IMR-90 (cell line): Measurements from ENCODE around the gene PDE11A. TPM values are rescaled to one million over a fixed set of nuclear protein-coding genes. Genes with fewer than 3 reads are reported as not detected.

Experiments used
- ATAC-seq: fragments of 200-7000 bp; cut with Tn5 transposase; 2 replicates; pipeline ENCODE4 v1.9.1; 2020; ENCODE audit warnings: low read depth, mild to moderate bottlenecking, moderate library complexity
- BruUV-seq: library from RNA; stranded (reverse); fragments of 400-500 nt; replicated peaks from 2 replicates; lab custom pipeline; 2021; lab: Mats Ljungman, UMichigan
- CTCF ChIA-PET: fragments of 300-600 bp; formaldehyde crosslinking; extraction: SDS; loops from one replicate; lab custom pipeline; 2021; ENCODE audit warnings: antibody characterized with exemption; lab: Yijun Ruan, JAX
- POLR2A ChIA-PET: fragments of 300-600 bp; sonication (Branson Sonifier 250); formaldehyde crosslinking; loops from one replicate; lab custom pipeline; 2022; ENCODE audit warnings: antibody characterized with exemption; ENCODE audit not compliant: unreplicated experiment; lab: Charles Lee
- DNase-seq: peaks from one replicate; pipeline ENCODE4 v3.0.0; 2013
- H2AFZ ChIP-seq: replicated peaks from 2 replicates; pipeline ENCODE3; 2013; ENCODE audit warnings: low read length, mild to moderate bottlenecking; ENCODE audit not compliant: poor library complexity
- H2AK5ac ChIP-seq: 2 replicates; pipeline ENCODE4 v1.6.1; 2013; ENCODE audit warnings: low read depth, low read length, inconsistent platforms
- H2AK9ac ChIP-seq: replicated peaks from 2 replicates; pipeline ENCODE3; 2013; ENCODE audit warnings: mild to moderate bottlenecking, low read depth, low read length, moderate library complexity; ENCODE audit not compliant: poor library complexity
- H2BK120ac ChIP-seq: 2 replicates; pipeline ENCODE4 v1.6.1; 2013; ENCODE audit warnings: low read depth, low read length, inconsistent platforms
- H2BK15ac ChIP-seq: 3 replicates; pipeline ENCODE4 v1.6.1; 2013; ENCODE audit warnings: low read depth, low read length, inconsistent platforms
- H2BK20ac ChIP-seq: 2 replicates; pipeline ENCODE4 v1.6.1; 2013; ENCODE audit warnings: low read depth, mild to moderate bottlenecking, inconsistent platforms, low read length, moderate library complexity
- H2BK5ac ChIP-seq: 2 replicates; pipeline ENCODE4 v1.6.1; 2013; ENCODE audit warnings: mild to moderate bottlenecking, low read depth, low read length, inconsistent platforms; ENCODE audit not compliant: poor library complexity, severe bottlenecking
- H3K14ac ChIP-seq: replicated peaks from 2 replicates; pipeline ENCODE4 v1.6.1; 2013; ENCODE audit warnings: low read depth, low read length, inconsistent platforms
- H3K18ac ChIP-seq: 2 replicates; pipeline ENCODE4 v1.6.1; 2013; ENCODE audit warnings: low read depth, low read length, control low read depth
- H3K23ac ChIP-seq: 2 replicates; pipeline ENCODE4 v1.6.1; 2013; ENCODE audit warnings: low read depth, low read length, inconsistent platforms
- H3K27ac ChIP-seq: 2 replicates; pipeline ENCODE4 v1.5.1; 2013; ENCODE audit warnings: mild to moderate bottlenecking, control low read depth, low read length; ENCODE audit not compliant: insufficient read depth
- H3K27me3 ChIP-seq: 2 replicates; pipeline ENCODE4 v1.6.1; 2013; ENCODE audit warnings: low read length; ENCODE audit not compliant: control insufficient read depth, insufficient read depth
- H3K36me3 ChIP-seq: 2 replicates; pipeline ENCODE4 v1.6.1; 2013; ENCODE audit warnings: low read length, mixed read lengths; ENCODE audit not compliant: control insufficient read depth, insufficient read depth
- H3K4ac ChIP-seq: 2 replicates; pipeline ENCODE4 v1.6.1; 2013; ENCODE audit warnings: low read depth, low read length, inconsistent platforms
- H3K4me1 ChIP-seq: 2 replicates; pipeline ENCODE4 v1.6.1; 2013; ENCODE audit warnings: low read length, mixed read lengths; ENCODE audit not compliant: control insufficient read depth, insufficient read depth
- H3K4me2 ChIP-seq: 2 replicates; pipeline ENCODE4 v1.6.1; 2013; ENCODE audit warnings: low read depth, mild to moderate bottlenecking, control low read depth, low read length, moderate library complexity
- H3K4me3 ChIP-seq: 2 replicates; pipeline ENCODE4 v1.5.1; 2013; ENCODE audit warnings: low read depth, mild to moderate bottlenecking, control low read depth, low read length, moderate library complexity; ENCODE audit not compliant: insufficient read depth
- H3K56ac ChIP-seq: 2 replicates; pipeline ENCODE4 v1.6.1; 2013; ENCODE audit warnings: low read length, inconsistent platforms; ENCODE audit not compliant: insufficient read depth; ENCODE audit errors: extremely low read depth
- H3K79me1 ChIP-seq, 2 experiments: 2 replicates each; pipeline ENCODE4 v1.6.1; 2013; ENCODE audit warnings: low read length in 2 of 2, inconsistent platforms in 1 of 2, low read depth in 1 of 2
- H3K9ac ChIP-seq: 2 replicates; pipeline ENCODE4 v1.6.1; 2013; ENCODE audit warnings: low read depth, low read length, control low read depth
- H3K9me1 ChIP-seq: 2 replicates; pipeline ENCODE4 v1.6.1; 2013; ENCODE audit warnings: low read length, inconsistent platforms; ENCODE audit not compliant: insufficient read depth
- H3K9me3 ChIP-seq: 2 replicates; pipeline ENCODE4 v1.6.1; 2013; ENCODE audit warnings: low read length; ENCODE audit not compliant: control insufficient read depth, insufficient read depth
- H4K20me1 ChIP-seq: 2 replicates; pipeline ENCODE4 v1.6.1; 2013; ENCODE audit warnings: low read length, inconsistent platforms; ENCODE audit not compliant: insufficient read depth
- H4K5ac ChIP-seq: 2 replicates; pipeline ENCODE4 v1.6.1; 2013; ENCODE audit warnings: mild to moderate bottlenecking, low read depth, low read length, control low read depth
- H4K8ac ChIP-seq, 2 experiments: 2 replicates each; pipeline ENCODE4 v1.6.1; 2013; ENCODE audit warnings: low read depth in 2 of 2, low read length in 2 of 2, control low read depth in 1 of 2, inconsistent platforms in 1 of 2
- H4K91ac ChIP-seq: 2 replicates; pipeline ENCODE4 v1.6.1; 2013; ENCODE audit warnings: low read depth, low read length, inconsistent platforms; ENCODE audit not compliant: insufficient read depth
- BHLHE40 ChIP-seq: fragments of 150-350 bp; IDR thresholded peaks from 2 replicates; pipeline ENCODE4 v1.6.1; 2016; ENCODE audit warnings: mild to moderate bottlenecking, low read depth, low read length
- CEBPB ChIP-seq: IDR thresholded peaks from 2 replicates; pipeline ENCODE4 v1.6.1; 2012; ENCODE audit warnings: low read depth, low read length, improper control_type of control experiment
- CHD1 ChIP-seq: IDR thresholded peaks from 2 replicates; pipeline ENCODE4 v1.6.1; 2012; ENCODE audit warnings: low read depth, low read length, improper control_type of control experiment
- FOS ChIP-seq: fragments of 150-350 bp; IDR thresholded peaks from 2 replicates; pipeline ENCODE4 v1.6.1; 2016; ENCODE audit warnings: low read depth, low read length
- MAFK ChIP-seq: IDR thresholded peaks from 2 replicates; pipeline ENCODE4 v1.6.1; 2012; ENCODE audit warnings: low read depth, low read length, improper control_type of control experiment
- MAZ ChIP-seq: IDR thresholded peaks from 2 replicates; pipeline ENCODE4 v1.6.1; 2012; ENCODE audit warnings: low read depth, mild to moderate bottlenecking, low read length, improper control_type of control experiment, moderate library complexity, borderline replicate concordance
- MXI1 ChIP-seq: IDR thresholded peaks from 2 replicates; pipeline ENCODE4 v1.6.1; 2012; ENCODE audit warnings: low read depth, mild to moderate bottlenecking, low read length, moderate library complexity, borderline replicate concordance
- NFE2L2 ChIP-seq: fragments of 150-350 bp; IDR thresholded peaks from 2 replicates; pipeline ENCODE4 v1.6.1; 2016; ENCODE audit warnings: low read depth, mild to moderate bottlenecking, low read length
- POLR2A ChIP-seq: IDR thresholded peaks from 2 replicates; pipeline ENCODE4 v1.6.1; 2012; ENCODE audit warnings: mild to moderate bottlenecking, low read depth, low read length
- RAD21 ChIP-seq: IDR thresholded peaks from 2 replicates; pipeline ENCODE4 v1.6.1; 2012; ENCODE audit warnings: low read length, improper control_type of control experiment
- RCOR1 ChIP-seq: IDR thresholded peaks from 2 replicates; pipeline ENCODE4 v1.6.1; 2012; ENCODE audit warnings: mild to moderate bottlenecking, low read length, improper control_type of control experiment; ENCODE audit not compliant: insufficient replicate concordance
- RFX5 ChIP-seq: IDR thresholded peaks from 2 replicates; pipeline ENCODE4 v1.8.0; 2012; ENCODE audit warnings: low read depth, mild to moderate bottlenecking, low read length, moderate library complexity
- SMC3 ChIP-seq: fragments of 150-350 bp; IDR thresholded peaks from 2 replicates; pipeline ENCODE4 v1.6.1; 2016; ENCODE audit warnings: low read depth, mild to moderate bottlenecking, antibody characterized with exemption, low read length, moderate library complexity
- WGBS, 2 experiments: methylation state at CpG; one replicate each; pipeline versions ENCODE4 v1.1.5 to v1.1.7; 2013; ENCODE audit warnings: missing lambda C conversion rate in 2 of 2; ENCODE audit not compliant: insufficient read length in 1 of 2; ENCODE audit errors: extremely low coverage in 2 of 2; 5-methylcytosine and 5-hydroxymethylcytosine counted together
- dilution Hi-C: fragments of 300-500 bp; cut with HindIII; formaldehyde crosslinking; loops from one replicate; pipeline ENCODE4 v1.14.3; 2018; ENCODE audit warnings: low sequenced_read_pairs; ENCODE audit not compliant: unreplicated experiment
- in situ Hi-C: fragments of 300-500 bp; cut with MboI; formaldehyde crosslinking; loops from 3 replicates; pipeline ENCODE4 v1.14.3; 2019; ENCODE audit warnings: low sequenced_read_pairs, inconsistent platforms, mixed read lengths
- intact Hi-C: fragments of 100-400 bp; cut with micrococcal nuclease; formaldehyde crosslinking; loops from 2 replicates; pipeline ENCODE4 v1.10.0; 2022
- polyA plus RNA-seq, 3 experiments: library from polyadenylated mRNA; depleted of rRNA; stranded (reverse); fragments of >200 nt; gene quantifications; 2 replicates each; pipeline ENCODE4 v1.2.3, GENCODE V29; 2012; ENCODE audit warnings: low replicate concordance in 1 of 3
- total RNA-seq: library from RNA; depleted of rRNA; stranded (reverse); fragments of >200 nt; gene quantifications from 2 replicates; pipeline ENCODE4 v1.2.3, GENCODE V29; 2012
- TF ChIP-seq, protein P1 (sequence below): fragments of 150-350 bp; IDR thresholded peaks from 2 replicates; pipeline ENCODE4 v1.6.1; 2016; ENCODE audit warnings: low read depth, mild to moderate bottlenecking, low read length, moderate library complexity, borderline replicate concordance
- TF ChIP-seq, protein P2 (sequence below): conservative IDR thresholded peaks from 2 replicates; pipeline ENCODE4 v1.5.1; 2012; ENCODE audit warnings: mild to moderate bottlenecking, low read depth, low read length, improper control_type of control experiment

PDE11A gene
- total and polyA plus RNA-seq, 2 of the 4 experiments (the other 2 are of a cell fraction): 0.21 to 0.72 TPM

GRCh38 chr2:177679611-177680605 lies 392.7 kb downstream of the PDE11A start:
- ChIA-PET POLR2A (no interaction called here), CTCF (no interaction called here)
- 45% methylated on average over 2 of the region's 6 CpGs; no CpG with 5 or more reads in 1 of the 2 experiments for WGBS, 2 experiments
- Histone ChIP-seq H2AK9ac (no peak overlapping the region), H3K9me1 (no peaks in the 10 kb centered on the region), H3K9me3 (no peaks in the 10 kb centered on the region), H3K4ac (no peak overlapping the region), H3K9ac (no peak overlapping the region), H3K4me2 (no peak overlapping the region), H3K18ac (no peak overlapping the region), H3K14ac (no peak overlapping the region), H2BK20ac (no peak overlapping the region), H2BK15ac (no peak overlapping the region), H4K5ac (no peak overlapping the region), H4K91ac (no peak overlapping the region), H3K36me3 (no peaks in the 10 kb centered on the region), H2BK5ac (no peak overlapping the region), H4K20me1 (no peaks in the 10 kb centered on the region), H2AFZ (no peak overlapping the region), H4K8ac (no peak overlapping the region), H3K23ac (no peak overlapping the region), H3K56ac (no peak overlapping the region), H2AK5ac (no peak overlapping the region), H3K27ac (no peak overlapping the region), H3K79me1 (no peaks in the 10 kb centered on the region), H2BK120ac (no peak overlapping the region), H3K27me3 (no peaks in the 10 kb centered on the region), H3K4me3 (no peak overlapping the region), H3K4me1 (no peaks in the 10 kb centered on the region)
- intact Hi-C loops: loop anchor here (5.0 kb wide), 1 partner anchor 357 kb away; no protein-coding TSS in a partner anchor
- dilution Hi-C loops: no loop called here
- ATAC-seq: no peak
- no TSS peak for BruUV-seq
- no peak for DNase-seq
- in situ Hi-C loops: no loop called here
- TF ChIP-seq FOS: no peak
- TF ChIP-seq RAD21: no peak
- TF ChIP-seq CEBPB: no peak
- no peak for TF ChIP-seq BHLHE40
- no peak for TF ChIP-seq CHD1
- TF ChIP-seq, protein P1, sequence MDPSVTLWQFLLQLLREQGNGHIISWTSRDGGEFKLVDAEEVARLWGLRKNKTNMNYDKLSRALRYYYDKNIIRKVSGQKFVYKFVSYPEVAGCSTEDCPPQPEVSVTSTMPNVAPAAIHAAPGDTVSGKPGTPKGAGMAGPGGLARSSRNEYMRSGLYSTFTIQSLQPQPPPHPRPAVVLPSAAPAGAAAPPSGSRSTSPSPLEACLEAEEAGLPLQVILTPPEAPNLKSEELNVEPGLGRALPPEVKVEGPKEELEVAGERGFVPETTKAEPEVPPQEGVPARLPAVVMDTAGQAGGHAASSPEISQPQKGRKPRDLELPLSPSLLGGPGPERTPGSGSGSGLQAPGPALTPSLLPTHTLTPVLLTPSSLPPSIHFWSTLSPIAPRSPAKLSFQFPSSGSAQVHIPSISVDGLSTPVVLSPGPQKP: no peak
- no peak for TF ChIP-seq NFE2L2
- TF ChIP-seq MXI1: no peak
- TF ChIP-seq RCOR1: no peak
- TF ChIP-seq MAFK: no peak
- TF ChIP-seq MAZ: no peak
- TF ChIP-seq, protein P2, sequence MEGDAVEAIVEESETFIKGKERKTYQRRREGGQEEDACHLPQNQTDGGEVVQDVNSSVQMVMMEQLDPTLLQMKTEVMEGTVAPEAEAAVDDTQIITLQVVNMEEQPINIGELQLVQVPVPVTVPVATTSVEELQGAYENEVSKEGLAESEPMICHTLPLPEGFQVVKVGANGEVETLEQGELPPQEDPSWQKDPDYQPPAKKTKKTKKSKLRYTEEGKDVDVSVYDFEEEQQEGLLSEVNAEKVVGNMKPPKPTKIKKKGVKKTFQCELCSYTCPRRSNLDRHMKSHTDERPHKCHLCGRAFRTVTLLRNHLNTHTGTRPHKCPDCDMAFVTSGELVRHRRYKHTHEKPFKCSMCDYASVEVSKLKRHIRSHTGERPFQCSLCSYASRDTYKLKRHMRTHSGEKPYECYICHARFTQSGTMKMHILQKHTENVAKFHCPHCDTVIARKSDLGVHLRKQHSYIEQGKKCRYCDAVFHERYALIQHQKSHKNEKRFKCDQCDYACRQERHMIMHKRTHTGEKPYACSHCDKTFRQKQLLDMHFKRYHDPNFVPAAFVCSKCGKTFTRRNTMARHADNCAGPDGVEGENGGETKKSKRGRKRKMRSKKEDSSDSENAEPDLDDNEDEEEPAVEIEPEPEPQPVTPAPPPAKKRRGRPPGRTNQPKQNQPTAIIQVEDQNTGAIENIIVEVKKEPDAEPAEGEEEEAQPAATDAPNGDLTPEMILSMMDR: no peak
- no peak for TF ChIP-seq RFX5
- TF ChIP-seq POLR2A: no peak
- TF ChIP-seq SMC3: no peak
